ENCODE measurements around the gene RNF224.

RNF224 gene

GRCh38 chr9:137276473-137277328 is 49.4 kb downstream of the RNF224 start:
- TF ChIP-seq EZH2phosphoT487 (conservative IDR thresholded peaks at IDR 0.05; ENCODE audit: low read length) (no peak), CTCF (IDR thresholded peaks at IDR 0.05; ENCODE audit: insufficient read depth, low read length, poor library complexity, severe bottlenecking) (no peak)
- no peak overlapping the region for H2AFZ ChIP-seq (ENCODE audit: low read depth, low read length, severe bottlenecking)
- H3K4me2 ChIP-seq (ENCODE audit: low read depth, low read length, poor library complexity, severe bottlenecking) = peak overlapping the region; percentile 67
- no peaks in the 10 kb centered on the region for H3K79me2 ChIP-seq (ENCODE audit: insufficient read depth, low read length)
- peak overlapping the region; percentile 62 for H3K27ac ChIP-seq (ENCODE audit: low read depth, low read length)
- peak overlapping the region; percentile 55 for H3K9ac ChIP-seq (ENCODE audit: low read length)
- no peaks in the 10 kb centered on the region for H3K36me3 ChIP-seq (ENCODE audit: low read length)
- H3K9me2 ChIP-seq (replicated peaks; ENCODE audit: insufficient read depth, low read length) = no peaks in the 10 kb centered on the region
- no peaks in the 10 kb centered on the region for H3K27me3 ChIP-seq (ENCODE audit: low read length)
- H4K20me1 ChIP-seq (ENCODE audit: low read depth, low read length) = no peaks in the 10 kb centered on the region
- no peaks in the 10 kb centered on the region for H3F3A ChIP-seq (ENCODE audit: insufficient read depth)
- peak overlapping the region; percentile 47 for H3K4me3 ChIP-seq (ENCODE audit: insufficient read depth, low read length, poor library complexity, severe bottlenecking)
- H3K9me3 ChIP-seq (ENCODE audit: insufficient read depth, low read length) = no peaks in the 10 kb centered on the region

- H3K9ac ChIP-seq (ENCODE audit: low read length) = peak within 1 kb of the TSS; percentile 55
- no peaks in the 10 kb centered on the region for H3K9me3 ChIP-seq (ENCODE audit: insufficient read depth, low read length)
- H3K4me2 ChIP-seq (ENCODE audit: low read depth, low read length, poor library complexity, severe bottlenecking) = peak within 1 kb of the TSS; percentile 67
- H3K36me3 ChIP-seq (ENCODE audit: low read length) = no peaks in the 10 kb centered on the region
- peaks cover 3% of the 10 kb centered on the region; the same call in 1 of the 2 replicates for H3F3A ChIP-seq (ENCODE audit: insufficient read depth)
- no peaks in the 10 kb centered on the region for H3K79me2 ChIP-seq (ENCODE audit: insufficient read depth, low read length)
- no peaks in the 10 kb centered on the region for H3K9me2 ChIP-seq (replicated peaks; ENCODE audit: insufficient read depth, low read length)
- no peaks in the 10 kb centered on the region for H4K20me1 ChIP-seq (ENCODE audit: low read depth, low read length)
- TF ChIP-seq CTCF (IDR thresholded peaks at IDR 0.05; ENCODE audit: insufficient read depth, low read length, poor library complexity, severe bottlenecking) (no peak), EZH2phosphoT487 (conservative IDR thresholded peaks at IDR 0.05; ENCODE audit: low read length) (no peak)
- H3K27me3 ChIP-seq (ENCODE audit: low read length) = no peaks in the 10 kb centered on the region
- H3K27ac ChIP-seq (ENCODE audit: low read depth, low read length) = peak within 1 kb of the TSS; percentile 62
- no peak within 1 kb of the TSS for H2AFZ ChIP-seq (ENCODE audit: low read depth, low read length, severe bottlenecking)
- H3K4me3 ChIP-seq (ENCODE audit: insufficient read depth, low read length, poor library complexity, severe bottlenecking) = peak within 1 kb of the TSS; percentile 47
Observed at GRCh38 chr9:137277329-137278041, 50.2 kb downstream of the RNF224 start, which contains the start of gene TOR4A. TSS of gene TOR4A (plus strand) at chr9:137277726. CDS start at chr9:137278690, 964 bp downstream.

- peaks cover 7% of the 10 kb centered on the region; the same call in 1 of the 2 replicates for H3F3A ChIP-seq (ENCODE audit: insufficient read depth)
- TF ChIP-seq EZH2phosphoT487 (conservative IDR thresholded peaks at IDR 0.05; ENCODE audit: low read length) (no peak), CTCF (IDR thresholded peaks at IDR 0.05; ENCODE audit: insufficient read depth, low read length, poor library complexity, severe bottlenecking) (no peak)
- H3K4me3 ChIP-seq (ENCODE audit: insufficient read depth, low read length, poor library complexity, severe bottlenecking) = peak overlapping the region; percentile 47
- no peak overlapping the region for H2AFZ ChIP-seq (ENCODE audit: low read depth, low read length, severe bottlenecking)
- no peaks in the 10 kb centered on the region for H4K20me1 ChIP-seq (ENCODE audit: low read depth, low read length)
- no peaks in the 10 kb centered on the region for H3K9me2 ChIP-seq (replicated peaks; ENCODE audit: insufficient read depth, low read length)
- H3K36me3 ChIP-seq (ENCODE audit: low read length) = no peaks in the 10 kb centered on the region
- H3K4me2 ChIP-seq (ENCODE audit: low read depth, low read length, poor library complexity, severe bottlenecking) = peak overlapping the region; percentile 67
- peak overlapping the region; percentile 55 for H3K9ac ChIP-seq (ENCODE audit: low read length)
- H3K9me3 ChIP-seq (ENCODE audit: insufficient read depth, low read length) = no peaks in the 10 kb centered on the region
- no peaks in the 10 kb centered on the region for H3K79me2 ChIP-seq (ENCODE audit: insufficient read depth, low read length)
- peak overlapping the region; percentile 62 for H3K27ac ChIP-seq (ENCODE audit: low read depth, low read length)
- no peaks in the 10 kb centered on the region for H3K27me3 ChIP-seq (ENCODE audit: low read length)
Observed at GRCh38 chr9:137278061-137278701, 50.9 kb downstream of the RNF224 start.

All from SU-DHL-6 (cell line).